HL-60 (cell line): Measurements from ENCODE around the gene BAG3.
"Not testable (repeated sequence)": the region's sequence is repeated elsewhere in the genome, so short reads cannot be mapped to it uniquely, and the experiment has no call there.

ENCODE experiments used
- CTCF ChIP-seq: IDR thresholded peaks from one replicate; pipeline ENCODE4 v1.5.1; 2011; ENCODE audit warnings: low read length, control low read depth, inconsistent platforms; ENCODE audit not compliant: insufficient read depth
- REST ChIP-seq: IDR thresholded peaks from 2 replicates; pipeline ENCODE4 v1.6.1; 2012; ENCODE audit warnings: low read depth; ENCODE audit not compliant: insufficient replicate concordance

GRCh38 chr10:119619811-119620210, 31.4 kb upstream of the BAG3 start:
- not testable (repeated sequence) for TF ChIP-seq CTCF, REST
